ENCODE measurements around the gene MEAF6.
"Not testable (repeated sequence)": the region's sequence is repeated elsewhere in the genome, so short reads cannot be mapped to it uniquely, and the experiment has no call there.

The MEAF6 gene

DNA sequence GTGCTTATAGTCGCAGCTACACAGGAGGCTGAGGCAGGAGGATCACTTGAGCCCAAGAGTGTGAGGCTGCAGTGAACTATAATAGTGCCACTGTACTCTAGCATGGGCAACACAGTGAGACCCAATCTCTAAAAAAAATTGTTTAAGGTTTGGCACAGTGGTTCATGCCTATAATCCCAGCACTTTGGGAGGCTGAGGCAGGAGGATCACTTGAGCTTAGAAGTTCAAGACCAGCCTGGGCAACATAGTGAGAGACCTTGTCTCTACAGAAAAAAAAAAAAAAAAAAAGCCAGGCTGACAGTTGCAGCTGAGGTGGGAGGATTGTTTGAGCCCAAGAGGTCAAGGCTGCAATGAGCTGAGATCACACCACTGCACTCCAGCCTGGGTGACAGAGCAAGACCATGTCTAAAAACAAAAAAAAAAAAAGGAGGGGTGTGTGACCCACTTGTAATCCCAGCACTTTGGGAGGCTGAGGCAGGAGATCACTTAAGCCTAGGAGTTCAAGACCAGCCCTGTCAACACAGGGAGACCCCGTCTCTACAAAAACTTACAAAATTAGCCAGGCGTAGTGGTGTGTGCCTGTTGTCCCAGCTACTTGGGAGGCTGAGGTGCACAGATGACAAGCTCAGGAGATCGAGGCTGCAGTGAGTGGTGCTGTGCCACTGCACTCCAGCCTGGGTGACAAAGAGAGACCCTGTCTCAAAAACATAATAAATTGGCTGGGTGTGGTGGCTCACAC, 18.0 kb upstream of the MEAF6 start:
- not testable (repeated sequence) for DNase-seq (ENCODE audit: low read depth in 2 of 2, low spot score in 1 of 2)

DNA sequence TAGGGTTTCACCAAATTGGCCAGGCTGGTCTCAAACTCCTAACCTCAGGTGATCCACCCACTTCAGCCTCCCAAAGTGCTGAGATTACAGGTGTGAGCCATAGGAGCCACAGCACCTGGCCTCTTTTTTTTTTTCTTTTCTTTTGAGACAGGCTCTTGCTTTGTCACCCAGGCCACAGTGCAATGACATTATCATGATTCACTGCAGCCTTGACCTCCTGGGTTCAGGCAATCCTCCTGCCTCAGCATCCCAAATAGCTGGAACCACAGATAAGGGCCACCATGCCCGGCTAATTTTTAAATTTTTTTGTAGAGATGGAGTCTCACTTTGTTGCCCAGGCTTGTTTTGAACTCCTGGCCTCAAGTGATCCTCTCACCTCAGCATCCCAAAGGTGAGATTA, 15.3 kb upstream of the MEAF6 start:
- DNase-seq (ENCODE audit: low read depth in 2 of 2, low spot score in 1 of 2): not testable (repeated sequence)

DNA sequence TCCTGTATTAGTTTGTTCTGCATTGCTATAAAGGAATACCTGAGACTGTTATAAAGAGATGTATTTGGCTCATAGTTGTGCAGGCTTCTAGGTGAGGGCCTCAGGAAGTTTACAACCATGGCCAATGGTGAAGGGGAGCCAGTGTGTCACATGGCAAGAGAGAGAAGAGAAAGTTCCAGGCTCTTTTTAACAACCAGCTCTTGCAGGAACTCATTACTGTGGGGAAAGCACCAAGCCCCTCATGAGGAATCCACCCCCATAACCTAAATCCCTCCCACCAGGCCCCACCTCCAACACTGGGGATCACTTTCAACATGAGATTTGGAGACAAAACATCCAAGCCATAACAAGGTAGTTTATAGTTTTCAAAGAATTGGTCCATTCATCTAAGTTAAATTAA, 5.0 kb upstream of the MEAF6 start:
- DNase-seq (ENCODE audit: low read depth in 2 of 2, low spot score in 1 of 2): peak in 1 of 2 donors; percentile 4

DNA sequence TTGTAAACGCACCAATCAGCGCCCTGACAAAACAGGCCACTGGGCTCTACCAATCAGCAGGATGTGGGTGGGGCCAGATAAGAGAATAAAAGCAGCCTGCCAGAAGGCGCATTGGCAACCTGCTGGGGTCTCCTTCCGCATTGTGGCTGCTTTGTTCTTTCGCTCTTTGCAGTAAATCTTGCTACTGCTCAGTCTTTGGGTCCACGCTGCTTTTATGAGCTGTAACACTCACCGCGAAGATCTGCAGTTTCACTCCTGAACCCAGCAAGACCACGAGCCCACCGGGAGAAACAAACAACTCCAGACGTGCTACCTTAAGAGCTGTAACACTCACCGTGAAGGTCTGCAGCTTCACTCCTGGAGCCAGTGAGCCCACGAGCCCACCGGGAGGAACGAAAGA, 4.4 kb upstream of the MEAF6 start:
- peak in 1 of 2 donors; percentile 38 for DNase-seq (ENCODE audit: low read depth in 2 of 2, low spot score in 1 of 2)

DNA sequence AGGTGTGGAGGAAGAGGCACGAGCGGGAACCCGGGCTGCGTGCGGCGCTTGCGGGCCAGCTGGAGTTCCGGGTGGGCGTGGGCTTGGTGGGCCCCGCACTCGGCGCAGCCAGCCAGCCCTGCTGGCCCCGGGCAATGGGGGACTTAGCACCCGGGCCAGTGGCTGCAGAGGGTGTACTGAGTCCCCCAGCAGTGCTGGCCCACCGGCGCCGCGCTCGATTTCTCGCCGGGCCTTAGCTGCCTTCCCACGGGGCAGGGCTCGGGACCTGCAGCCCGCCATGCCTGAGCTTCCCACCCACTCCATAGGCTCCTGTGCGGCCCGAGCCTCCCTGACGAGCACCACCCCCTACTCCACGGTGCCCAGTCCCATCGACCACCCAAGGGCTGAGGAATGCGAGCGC, 3.7 kb upstream of the MEAF6 start:
- DNase-seq (ENCODE audit: low read depth in 2 of 2, low spot score in 1 of 2): not testable (repeated sequence)

DNA sequence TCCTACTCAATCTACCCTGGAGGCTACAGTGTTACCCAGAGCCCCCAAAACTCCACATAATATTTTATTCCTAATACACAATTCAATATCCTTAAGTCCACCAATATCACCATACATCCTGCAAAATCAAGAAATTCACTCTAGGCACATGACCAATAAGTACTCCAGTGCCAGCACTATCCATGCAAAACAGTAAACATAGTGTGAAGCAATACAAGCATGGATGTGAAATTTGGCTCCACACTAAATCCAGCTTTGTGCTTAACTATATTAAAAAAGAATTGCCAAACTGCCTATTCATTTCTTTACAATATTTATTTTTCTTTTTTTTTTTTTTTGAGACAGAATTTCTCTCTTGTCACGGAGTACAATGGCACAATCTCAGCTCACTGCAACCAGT, 3.0 kb upstream of the MEAF6 start:
- DNase-seq (ENCODE audit: low read depth in 2 of 2, low spot score in 1 of 2): no peak

DNA sequence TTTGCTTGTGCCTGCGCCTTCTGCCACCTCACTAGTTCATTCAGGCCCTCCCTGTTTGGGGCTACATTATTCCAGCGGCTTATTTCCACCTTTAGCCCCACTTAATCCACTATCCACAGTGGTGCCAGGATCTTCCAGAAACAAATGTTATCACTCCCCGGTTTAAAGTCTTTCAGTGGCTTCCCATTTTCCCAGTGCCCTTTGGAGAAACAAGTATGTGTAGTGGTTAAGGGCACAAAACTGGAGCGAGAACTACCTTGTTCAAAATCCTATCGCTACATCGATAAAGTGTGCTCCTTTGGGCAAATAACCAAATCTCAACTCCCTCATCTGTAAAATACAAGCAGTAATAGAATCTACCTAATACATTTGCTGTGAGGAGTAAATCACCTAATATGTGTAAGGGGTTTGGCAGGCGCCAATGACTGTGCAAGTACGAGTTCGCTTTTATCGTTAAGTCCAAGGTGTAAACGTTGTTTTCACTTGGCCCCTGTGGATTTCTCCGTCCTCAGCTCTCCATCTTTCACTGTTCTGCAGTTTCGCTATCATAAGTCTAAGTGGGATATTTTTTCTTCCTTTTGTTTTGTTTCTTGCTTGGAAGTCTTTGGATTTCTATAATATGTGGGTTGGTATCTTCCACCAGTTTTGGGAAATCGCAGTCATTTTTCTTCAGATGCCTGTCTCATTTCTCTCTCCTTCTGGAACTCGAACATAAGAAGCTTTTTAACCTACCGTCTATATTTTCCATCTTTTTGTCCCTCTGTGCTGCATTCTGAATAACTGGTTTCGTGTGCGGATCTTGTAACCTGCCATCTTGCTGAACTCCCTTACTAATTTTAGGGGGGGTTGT, 844 bp upstream of the MEAF6 start:
- no peak for DNase-seq (ENCODE audit: low read depth in 2 of 2, low spot score in 1 of 2)

DNA sequence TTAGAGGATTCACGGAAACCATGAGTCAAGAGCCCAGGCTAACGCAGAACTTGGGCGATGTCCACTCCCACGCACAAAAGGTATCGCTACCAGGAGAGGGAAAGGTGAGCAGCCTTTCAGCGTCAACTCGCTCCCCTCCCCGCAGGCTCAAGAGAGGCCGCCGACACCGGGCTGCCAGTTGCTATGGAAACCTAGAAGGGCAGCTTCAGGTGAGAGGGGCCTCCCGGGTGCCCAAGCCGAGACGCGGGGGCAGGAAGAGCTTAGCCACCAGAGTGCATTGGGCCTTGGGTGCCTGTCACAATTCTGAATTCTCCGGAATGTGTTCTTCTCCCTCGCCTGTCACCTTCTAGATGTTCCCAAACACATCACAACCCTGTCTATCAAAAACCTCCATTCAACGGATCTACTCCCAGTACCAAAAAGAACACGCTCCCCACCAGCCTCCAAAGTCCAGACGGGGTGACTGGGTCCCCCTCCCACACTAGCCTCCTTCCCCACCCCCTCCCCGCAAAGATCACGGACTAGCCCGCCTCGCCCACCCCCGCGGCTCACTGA, 694 bp downstream of the MEAF6 start:
- DNase-seq (ENCODE audit: low read depth in 2 of 2, low spot score in 1 of 2): peak; percentile 32 to 49

DNA sequence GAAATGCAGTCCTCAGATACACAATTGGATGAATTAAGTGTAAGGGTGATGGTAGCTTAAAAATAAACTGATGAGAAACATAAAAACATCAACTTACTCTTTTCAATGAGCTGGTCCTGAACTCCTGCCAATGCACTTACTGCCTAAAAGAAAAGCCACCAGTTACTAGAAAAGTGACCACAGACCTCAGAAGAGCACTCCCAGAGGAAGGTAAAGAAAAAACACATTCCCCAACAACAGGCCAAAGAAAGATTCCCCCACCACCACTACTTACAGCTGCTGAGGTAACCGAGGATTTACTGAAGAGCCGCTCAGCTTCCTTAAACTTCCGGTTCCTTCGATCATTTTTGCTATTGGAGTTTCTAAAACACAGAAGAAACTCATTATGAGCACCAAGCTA, 5.4 kb downstream of the MEAF6 start:
- DNase-seq (ENCODE audit: low read depth in 2 of 2, low spot score in 1 of 2): no peak

DNA sequence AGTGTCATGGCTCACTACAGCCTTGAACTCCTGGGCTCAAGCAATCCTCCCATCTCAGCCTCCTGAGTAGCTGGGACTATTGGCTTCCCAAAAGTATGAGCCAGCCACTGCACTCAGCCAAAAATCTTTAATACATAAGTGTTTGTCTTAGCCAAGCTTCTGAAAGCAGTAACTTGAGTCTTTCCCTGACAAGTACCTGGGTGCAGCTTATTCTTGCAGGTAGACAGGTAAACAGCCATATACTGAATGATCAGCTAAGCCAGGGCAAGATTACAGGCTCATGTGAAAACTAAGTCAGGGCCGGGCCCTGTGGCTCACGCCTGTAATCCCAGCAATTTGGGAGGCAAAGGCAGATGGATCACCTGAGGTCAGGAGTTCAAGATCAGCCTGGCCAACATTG, 7.8 kb downstream of the MEAF6 start:
- no peak for DNase-seq (ENCODE audit: low read depth in 2 of 2, low spot score in 1 of 2)

DNA sequence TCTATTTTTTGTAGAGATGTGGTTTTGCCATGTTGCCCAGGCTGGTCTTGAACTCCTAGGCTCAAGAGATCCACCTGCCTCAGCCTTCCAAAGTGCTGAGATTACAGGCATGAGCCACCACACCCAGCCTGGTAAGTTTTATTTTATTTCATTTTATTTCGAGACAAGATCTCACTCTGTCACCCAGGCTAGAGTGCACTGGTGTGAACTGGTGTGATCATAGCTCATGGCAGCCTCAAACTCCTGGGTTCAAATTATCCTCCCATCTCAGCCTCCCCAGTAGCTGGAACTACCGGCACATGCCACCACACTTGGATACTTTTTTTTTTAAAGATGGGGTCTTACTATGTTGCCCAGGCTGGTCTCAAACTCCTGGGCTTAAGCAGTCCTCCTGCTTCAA, 11.8 kb downstream of the MEAF6 start:
- DNase-seq (ENCODE audit: low read depth in 2 of 2, low spot score in 1 of 2): not testable (repeated sequence)

DNA sequence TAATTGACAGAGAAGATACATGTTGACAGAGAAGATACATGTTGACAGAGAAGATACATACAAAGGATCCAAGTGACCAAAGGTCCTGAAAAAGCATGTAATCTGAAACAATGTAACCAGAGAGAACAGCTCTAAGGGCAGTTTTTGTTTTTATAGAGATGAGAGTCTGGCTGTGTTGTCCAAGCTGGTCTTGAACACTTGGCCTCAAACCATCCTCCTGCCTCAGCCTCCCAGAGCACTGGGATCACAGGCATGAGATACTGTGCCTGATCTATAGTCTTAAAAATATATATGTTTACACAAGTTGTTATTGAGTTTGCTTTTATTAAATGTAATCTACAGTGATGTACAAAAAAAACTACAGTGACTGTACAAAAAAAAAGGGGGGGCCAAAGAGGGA, 12.5 kb downstream of the MEAF6 start:
- DNase-seq (ENCODE audit: low read depth in 2 of 2, low spot score in 1 of 2): no peak

DNA sequence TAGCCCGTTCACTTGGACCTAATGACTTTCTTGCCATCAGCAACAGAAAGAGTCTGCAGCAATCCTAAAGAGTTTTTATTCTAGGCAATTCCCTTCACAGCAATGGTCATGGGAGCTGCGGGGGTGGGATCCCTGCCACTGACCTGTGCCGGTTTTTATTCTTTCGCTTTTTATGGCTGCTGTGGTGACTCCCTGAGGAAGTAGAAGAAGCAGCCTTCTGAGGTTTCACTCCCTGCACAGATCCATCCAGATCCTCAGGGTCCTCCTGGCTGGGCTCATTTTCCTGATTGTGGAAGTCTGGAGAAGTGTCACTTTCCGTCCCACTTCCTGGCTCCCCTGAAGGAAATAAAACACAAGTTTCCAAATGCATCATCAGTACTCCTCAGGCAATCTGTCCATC, 12.9 kb downstream of the MEAF6 start:
- no peak for DNase-seq (ENCODE audit: low read depth in 2 of 2, low spot score in 1 of 2)

DNA sequence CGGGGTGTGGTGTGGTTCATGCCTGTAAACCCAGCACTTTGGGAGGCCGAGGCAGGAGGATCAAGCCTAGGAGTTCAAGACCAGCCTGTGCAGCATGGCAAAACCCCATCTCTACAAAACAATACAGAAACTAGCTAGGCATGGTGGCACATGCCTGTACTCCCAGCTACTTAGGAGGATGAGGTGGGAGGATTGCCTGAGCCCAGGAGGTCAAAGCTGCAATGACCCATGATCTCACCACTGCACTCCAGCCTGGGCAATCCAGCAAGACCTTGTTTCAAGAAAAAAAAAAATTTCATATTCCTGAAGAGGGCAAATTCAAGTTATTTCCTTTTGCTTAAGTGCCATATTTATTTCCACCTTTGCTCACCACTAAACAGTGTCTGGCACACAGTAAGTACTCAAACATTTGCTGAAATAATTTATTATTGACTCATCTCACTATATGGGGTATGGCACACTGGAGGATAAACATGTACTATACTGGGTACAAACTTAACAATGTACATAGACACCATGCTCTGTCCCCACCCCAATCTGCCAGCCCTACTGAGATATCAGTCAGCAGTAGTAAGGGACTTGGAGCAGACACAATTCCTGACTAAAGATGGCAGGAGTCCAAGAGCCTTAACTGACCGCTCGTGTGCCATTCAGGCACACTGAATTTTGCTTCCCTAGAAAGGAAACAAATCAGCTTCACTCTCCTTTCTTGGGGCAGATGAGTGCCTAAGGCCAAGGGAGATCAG, 15.5 kb downstream of the MEAF6 start:
- no peak for DNase-seq (ENCODE audit: low read depth in 2 of 2, low spot score in 1 of 2)

DNA sequence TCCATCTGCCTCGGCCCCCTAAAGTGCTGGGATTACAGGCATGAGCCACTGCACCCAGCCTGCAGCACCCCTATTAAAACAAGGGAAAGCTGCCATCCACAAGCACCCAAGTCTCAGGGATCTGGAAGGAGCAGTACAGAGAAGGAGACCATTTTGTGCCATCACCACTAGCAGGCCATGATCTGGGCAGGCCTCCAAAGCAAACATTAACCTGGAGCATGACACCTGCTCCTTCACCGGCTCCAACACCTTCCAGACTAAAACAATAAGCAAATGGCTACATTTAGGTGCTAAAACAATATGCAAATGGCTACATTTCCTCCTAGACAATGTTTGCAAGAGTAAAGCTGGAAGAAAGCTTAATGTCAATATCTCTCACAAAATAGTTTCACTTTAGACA, 16.7 kb downstream of the MEAF6 start:
- no peak for DNase-seq (ENCODE audit: low read depth in 2 of 2, low spot score in 1 of 2)

DNA sequence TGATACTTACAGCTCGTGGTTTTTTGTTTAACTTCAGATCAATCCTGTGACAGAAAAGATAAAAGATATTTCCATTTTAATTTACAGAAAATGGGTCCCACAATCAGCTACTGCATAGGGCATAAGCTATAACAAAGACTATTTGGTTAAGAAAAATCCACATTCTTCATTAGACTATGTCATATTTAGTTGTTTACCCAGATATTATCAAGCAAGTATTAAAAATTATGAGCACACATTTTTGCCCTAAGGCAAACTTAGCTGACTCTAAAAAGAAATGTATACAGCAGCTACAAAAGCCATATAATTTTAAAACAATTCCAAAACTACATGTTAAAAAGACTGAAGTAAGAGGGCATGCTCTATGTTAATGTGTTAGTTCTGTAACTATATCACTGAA, 18.7 kb downstream of the MEAF6 start:
- no peak for DNase-seq (ENCODE audit: low read depth in 2 of 2, low spot score in 1 of 2)

DNA sequence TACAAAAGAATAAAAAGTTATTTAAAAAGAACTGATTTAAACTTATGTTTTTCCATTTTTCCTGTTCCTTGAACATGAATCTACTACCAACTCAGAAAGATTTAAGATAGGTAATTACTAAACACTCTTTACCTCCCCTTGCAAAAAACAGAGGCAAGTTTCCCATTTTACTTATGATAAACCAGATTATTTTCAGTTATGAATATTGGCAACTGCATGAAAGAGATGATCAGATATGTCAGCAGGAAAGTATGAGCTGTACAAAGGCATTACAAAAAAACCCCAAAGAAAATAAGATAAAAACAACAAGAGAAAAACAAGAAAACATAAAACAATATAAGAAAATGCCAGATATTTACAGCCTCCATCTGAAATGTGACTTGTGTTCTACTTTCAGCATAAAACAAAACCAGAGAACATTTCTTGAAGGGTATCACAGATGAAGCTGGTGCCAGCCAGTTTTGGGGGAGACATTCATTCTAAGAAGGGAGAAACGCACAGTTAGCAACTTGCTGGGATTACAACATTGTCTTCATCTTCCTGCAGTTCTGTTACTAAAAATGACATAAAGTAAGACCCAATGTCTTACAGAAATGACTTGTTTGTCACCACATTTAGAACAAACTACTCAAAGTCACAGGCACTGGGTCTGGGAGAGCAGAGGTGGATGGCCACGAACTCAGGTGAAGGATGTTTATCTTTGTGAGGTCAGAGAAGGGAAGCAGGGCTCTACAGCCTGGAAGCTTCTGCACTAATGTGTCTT, 21.0 kb downstream of the MEAF6 start:
- DNase-seq (ENCODE audit: low read depth in 2 of 2, low spot score in 1 of 2): no peak

DNA sequence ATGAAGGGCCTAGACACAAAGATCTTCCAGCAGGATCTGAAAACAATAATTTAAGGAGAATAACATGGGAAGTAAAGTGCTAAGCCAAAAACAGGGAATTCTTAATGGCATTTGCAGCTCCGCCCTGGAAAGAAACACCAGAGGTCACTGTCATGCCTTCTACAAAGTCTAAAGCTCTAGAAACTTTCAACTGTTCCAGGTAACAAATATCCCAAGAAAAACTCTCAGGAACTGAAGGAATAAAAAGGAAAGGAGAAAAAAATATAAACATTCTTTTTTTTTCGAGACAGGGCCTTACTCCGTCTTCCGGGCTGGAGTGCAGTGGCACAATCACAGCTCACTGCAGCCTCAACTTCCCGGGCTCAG, 27.0 kb downstream of the MEAF6 start:
- no peak for DNase-seq (ENCODE audit: low read depth in 2 of 2, low spot score in 1 of 2)

DNA sequence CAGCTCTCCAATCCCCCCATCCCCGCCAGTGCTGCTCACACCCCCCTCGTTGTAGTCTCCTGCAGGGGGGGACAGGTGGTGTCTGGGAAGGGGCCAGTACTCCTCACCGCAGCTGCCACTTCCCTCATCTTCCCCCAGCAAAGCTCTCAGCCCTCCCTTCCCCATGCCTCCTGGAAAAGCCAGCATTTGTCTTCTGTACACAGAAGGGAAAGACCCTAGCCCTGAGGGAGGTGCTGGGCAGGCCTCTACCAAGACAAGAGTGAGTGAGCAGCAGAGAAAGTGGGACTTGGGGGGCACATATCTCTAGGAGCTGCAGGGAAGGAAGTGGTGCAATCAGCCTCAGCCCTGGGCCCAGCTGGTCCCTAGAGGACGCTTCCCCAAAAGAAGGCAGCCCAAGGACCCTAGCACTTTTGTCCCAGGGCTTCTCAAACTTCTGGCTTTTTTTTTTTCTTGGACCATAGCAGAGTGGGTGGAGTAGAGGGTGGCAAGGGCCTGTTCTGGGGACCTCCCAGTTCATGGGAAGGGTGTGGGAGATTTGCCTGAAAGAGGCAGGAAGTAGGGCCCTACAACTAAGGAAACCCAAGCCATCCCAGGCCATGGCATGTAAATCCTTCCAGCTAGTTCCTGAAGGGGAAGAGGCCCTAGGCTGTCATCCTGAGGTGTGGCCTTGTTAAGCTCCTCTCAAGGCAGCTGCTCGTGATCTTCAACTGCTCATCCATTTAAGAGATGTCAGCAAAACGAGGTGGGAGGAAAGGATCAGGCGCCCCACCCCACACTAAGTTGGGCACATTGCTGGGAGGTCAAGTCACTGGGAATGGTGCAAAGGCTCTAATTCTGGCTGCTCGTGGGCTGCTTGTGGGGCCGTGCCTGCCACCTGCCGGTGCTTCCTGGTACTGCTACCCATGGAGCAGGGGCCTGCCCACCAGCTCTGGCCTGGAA, 27.6 kb downstream of the MEAF6 start:
- DNase-seq (ENCODE audit: low read depth in 2 of 2, low spot score in 1 of 2): peak; percentile 53 to 68

Data from stimulated activated CD8-positive, alpha-beta memory T cell treated with anti-CD3 and anti-CD28 coated beads, Interleukin-4, amount 100 ng/mL, for 4 hours (primary cell).